Breast epithelium (tissue), 3 donors: Measurements from ENCODE around the gene ENHO.

Experiments
- POLR2A ChIP-seq: fragments of 450-650 bp; IDR thresholded peaks from one replicate; pipeline ENCODE4 v1.6.1; 2016; ENCODE audit warnings: antibody characterized with exemption, mild to moderate bottlenecking, moderate library complexity
- POLR2AphosphoS5 ChIP-seq, 3 donors: sonication (generic); formaldehyde crosslinking; IDR thresholded peaks; one replicate each; pipeline ENCODE4 v1.6.1; 2017; ENCODE audit warnings: antibody characterized with exemption in 3 of 3
- TF ChIP-seq, protein P1 (sequence below), 3 donors: fragments of 450-650 bp; IDR thresholded peaks; one replicate each; pipeline ENCODE4 v1.5.1; 2016 to 2017; ENCODE audit warnings: antibody characterized with exemption in 3 of 3, mild to moderate bottlenecking in 3 of 3, moderate library complexity in 3 of 3

DNA sequence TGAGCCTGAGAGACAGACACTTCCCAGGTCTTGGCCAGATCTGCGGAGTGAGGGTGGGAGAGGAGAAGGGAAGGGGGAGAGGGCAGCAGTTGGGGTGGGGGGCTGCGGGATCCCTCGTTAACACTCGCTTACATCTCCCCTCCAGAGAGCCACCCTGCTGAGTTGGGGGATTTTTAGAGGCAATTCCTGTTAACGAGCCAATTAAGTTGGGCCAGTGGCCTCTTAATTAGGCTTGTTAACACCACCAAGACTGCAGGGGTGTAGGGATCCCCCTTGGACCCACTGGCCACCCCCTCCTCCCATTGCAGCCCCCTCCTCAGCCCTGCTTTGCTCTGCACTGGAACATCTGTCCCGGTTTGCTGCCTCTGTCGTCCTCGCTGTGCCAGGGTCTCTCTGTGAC, 43.1 kb upstream of the ENHO start:
- TF ChIP-seq, protein P1, sequence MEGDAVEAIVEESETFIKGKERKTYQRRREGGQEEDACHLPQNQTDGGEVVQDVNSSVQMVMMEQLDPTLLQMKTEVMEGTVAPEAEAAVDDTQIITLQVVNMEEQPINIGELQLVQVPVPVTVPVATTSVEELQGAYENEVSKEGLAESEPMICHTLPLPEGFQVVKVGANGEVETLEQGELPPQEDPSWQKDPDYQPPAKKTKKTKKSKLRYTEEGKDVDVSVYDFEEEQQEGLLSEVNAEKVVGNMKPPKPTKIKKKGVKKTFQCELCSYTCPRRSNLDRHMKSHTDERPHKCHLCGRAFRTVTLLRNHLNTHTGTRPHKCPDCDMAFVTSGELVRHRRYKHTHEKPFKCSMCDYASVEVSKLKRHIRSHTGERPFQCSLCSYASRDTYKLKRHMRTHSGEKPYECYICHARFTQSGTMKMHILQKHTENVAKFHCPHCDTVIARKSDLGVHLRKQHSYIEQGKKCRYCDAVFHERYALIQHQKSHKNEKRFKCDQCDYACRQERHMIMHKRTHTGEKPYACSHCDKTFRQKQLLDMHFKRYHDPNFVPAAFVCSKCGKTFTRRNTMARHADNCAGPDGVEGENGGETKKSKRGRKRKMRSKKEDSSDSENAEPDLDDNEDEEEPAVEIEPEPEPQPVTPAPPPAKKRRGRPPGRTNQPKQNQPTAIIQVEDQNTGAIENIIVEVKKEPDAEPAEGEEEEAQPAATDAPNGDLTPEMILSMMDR (IDR thresholded peaks at IDR 0.05), result no peak
- no peak for TF ChIP-seq POLR2A
- no peak for TF ChIP-seq POLR2AphosphoS5 (IDR thresholded peaks at IDR 0.05)
